ENCODE measurements around the gene MRPL20. TPM values are rescaled to one million over a fixed set of nuclear protein-coding genes. Genes with fewer than 3 reads are reported as not detected.

The MRPL20 gene
- total and polyA plus RNA-seq, 9 of the 15 experiments (the other 6 are each of a cell fraction or from before 2014, with no cell fraction given) = 180 to 671 (median 229) TPM

DNA sequence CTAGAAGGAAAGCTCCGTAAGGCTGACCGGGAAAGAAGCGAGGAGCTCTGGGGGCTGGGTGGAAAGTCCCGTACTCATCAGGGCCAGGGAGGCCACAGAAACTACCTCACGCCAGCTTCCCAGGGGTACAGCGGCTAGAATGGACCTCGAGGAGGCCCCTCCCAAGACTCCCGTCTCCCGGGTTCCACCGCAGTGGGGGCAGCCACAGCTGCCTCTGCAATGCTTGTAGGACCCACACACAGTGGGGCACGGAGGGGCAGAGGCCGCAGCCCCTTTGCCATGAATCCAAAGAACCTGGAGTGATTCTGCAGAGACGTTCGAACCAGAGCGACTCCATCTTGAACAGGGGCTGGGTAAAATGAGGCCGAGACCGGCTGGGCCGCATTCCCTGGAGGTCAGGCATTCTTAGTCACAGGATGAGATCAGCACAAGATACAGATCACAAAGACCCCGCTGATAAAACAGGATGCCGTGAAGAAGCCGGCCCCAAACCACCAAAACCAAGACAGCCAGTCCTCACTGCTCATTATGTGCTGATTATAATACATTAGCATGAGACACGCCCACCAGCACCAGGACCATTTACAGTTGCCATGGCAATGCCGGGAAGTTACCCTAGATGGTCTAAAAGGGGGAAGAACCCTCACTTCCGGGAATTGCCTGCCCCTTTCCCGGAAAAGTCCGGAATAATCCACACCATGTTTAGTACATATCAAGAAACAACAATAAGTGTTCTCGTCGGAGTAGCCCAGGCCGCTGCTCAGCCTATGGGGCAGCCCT, 15.6 kb upstream of the MRPL20 start (continued):
- no peak for TF ChIP-seq MBD1 (CRISPR knock-in tag; IDR thresholded peaks at IDR 0.05)
- peak; percentile 79 for TF ChIP-seq ZNF449 (CRISPR knock-in tag; IDR thresholded peaks at IDR 0.05)
- no peak for TF ChIP-seq ZNF263 (CRISPR knock-in tag; IDR thresholded peaks at IDR 0.05; ENCODE audit: borderline replicate concordance)
- TF ChIP-seq ZNF354B (CRISPR knock-in tag; IDR thresholded peaks at IDR 0.05) = 0 out of 2 replicates have a peak, but pooled peaks have one; percentile 76
- TF ChIP-seq ZNF316 (IDR thresholded peaks at IDR 0.05) = no peak
- TF ChIP-seq CHD4 (IDR thresholded peaks at IDR 0.05; ENCODE audit: insufficient read depth, insufficient replicate concordance, low read depth, low read length, poor library complexity, severe bottlenecking) = no peak
- no peak for TF ChIP-seq TAF1 (IDR thresholded peaks at IDR 0.05; ENCODE audit: control insufficient read depth, extremely low read depth, insufficient read depth, low read length, severe bottlenecking)
- no peak for TF ChIP-seq FOXP1 (CRISPR knock-in tag; IDR thresholded peaks at IDR 0.05)
- no peak for TF ChIP-seq GTF2B (IDR thresholded peaks at IDR 0.05; ENCODE audit: extremely low read depth, insufficient read length)
- TF ChIP-seq TARDBP (IDR thresholded peaks at IDR 0.05) = no peak
- TF ChIP-seq ARHGAP35 (IDR thresholded peaks at IDR 0.05; ENCODE audit: partially characterized antibody) = no peak
- no peak for TF ChIP-seq NBN (IDR thresholded peaks at IDR 0.05; ENCODE audit: low read depth)
- no peak for TF ChIP-seq NCOA6 (IDR thresholded peaks at IDR 0.05)
- TF ChIP-seq RERE (CRISPR knock-in tag; IDR thresholded peaks at IDR 0.05; ENCODE audit: borderline replicate concordance) = no peak
- TF ChIP-seq ZNF639 (CRISPR knock-in tag; conservative IDR thresholded peaks at IDR 0.05 in 1 of 2, IDR thresholded peaks at IDR 0.05 in 1 of 2) = peak in 1 of 2 experiments; percentile 86; a peak in 2 of 4 replicates
